LoVo (cell line): ENCODE results near the gene PILRA.
"Not testable (repeated sequence)": the region's sequence is repeated elsewhere in the genome, so short reads cannot be mapped to it uniquely, and the experiment has no call there.

Source experiments
- DNase-seq: peaks from one replicate; pipeline ENCODE4 v3.0.0-alpha.2; 2016; ENCODE audit warnings: low spot score

Gene PILRA

GRCh38 chr7:100380196-100380595 lies 6.9 kb downstream of the PILRA start:
- DNase-seq = no peak

GRCh38 chr7:100381531-100382233 lies 8.4 kb downstream of the PILRA start:
- DNase-seq = not testable (repeated sequence)

- DNase-seq = not testable (repeated sequence)
Measured at GRCh38 chr7:100382234-100382853, 9.1 kb downstream of the PILRA start.

- DNase-seq = no peak
Measured at GRCh38 chr7:100384628-100385294, 11.5 kb downstream of the PILRA start.

- no peak for DNase-seq
Measured at GRCh38 chr7:100386940-100387339, 13.7 kb downstream of the PILRA start.

GRCh38 chr7:100387695-100388094 lies 14.4 kb downstream of the PILRA start:
- DNase-seq = no peak

- DNase-seq = no peak
Measured at GRCh38 chr7:100389437-100390088, 16.3 kb downstream of the PILRA start.

- DNase-seq = no peak
Measured at GRCh38 chr7:100390286-100391009, 17.2 kb downstream of the PILRA start.

GRCh38 chr7:100393233-100393905 lies 20.1 kb downstream of the PILRA start:
- no peak for DNase-seq

GRCh38 chr7:100394077-100394476 lies 20.8 kb downstream of the PILRA start:
- no peak for DNase-seq

- DNase-seq = no peak
Measured at GRCh38 chr7:100396421-100396982, 23.2 kb downstream of the PILRA start.

GRCh38 chr7:100397315-100398081 lies 24.2 kb downstream of the PILRA start:
- no peak for DNase-seq

GRCh38 chr7:100398239-100398638 lies 25.0 kb downstream of the PILRA start:
- no peak for DNase-seq

- no peak for DNase-seq
Measured at GRCh38 chr7:100400041-100400440, 26.8 kb downstream of the PILRA start.

- no peak for DNase-seq
Measured at GRCh38 chr7:100400656-100401055, 27.4 kb downstream of the PILRA start.

- DNase-seq = no peak
Measured at GRCh38 chr7:100401811-100402210, 28.5 kb downstream of the PILRA start.

- no peak for DNase-seq
Measured at GRCh38 chr7:100402241-100402640, 29.0 kb downstream of the PILRA start.

- DNase-seq = no peak
Measured at GRCh38 chr7:100406767-100407166, 33.5 kb downstream of the PILRA start.

GRCh38 chr7:100407285-100408180 lies 34.2 kb downstream of the PILRA start:
- peak; percentile 69 for DNase-seq
